NCI-H226 (cell line): ENCODE results near the gene TM4SF1.
"Not testable (repeated sequence)": the region's sequence is repeated elsewhere in the genome, so short reads cannot be mapped to it uniquely, and the experiment has no call there.

Experiments
- DNase-seq: peaks from one replicate; pipeline ENCODE4 v3.0.0-alpha.2; 2015

Gene TM4SF1

DNA sequence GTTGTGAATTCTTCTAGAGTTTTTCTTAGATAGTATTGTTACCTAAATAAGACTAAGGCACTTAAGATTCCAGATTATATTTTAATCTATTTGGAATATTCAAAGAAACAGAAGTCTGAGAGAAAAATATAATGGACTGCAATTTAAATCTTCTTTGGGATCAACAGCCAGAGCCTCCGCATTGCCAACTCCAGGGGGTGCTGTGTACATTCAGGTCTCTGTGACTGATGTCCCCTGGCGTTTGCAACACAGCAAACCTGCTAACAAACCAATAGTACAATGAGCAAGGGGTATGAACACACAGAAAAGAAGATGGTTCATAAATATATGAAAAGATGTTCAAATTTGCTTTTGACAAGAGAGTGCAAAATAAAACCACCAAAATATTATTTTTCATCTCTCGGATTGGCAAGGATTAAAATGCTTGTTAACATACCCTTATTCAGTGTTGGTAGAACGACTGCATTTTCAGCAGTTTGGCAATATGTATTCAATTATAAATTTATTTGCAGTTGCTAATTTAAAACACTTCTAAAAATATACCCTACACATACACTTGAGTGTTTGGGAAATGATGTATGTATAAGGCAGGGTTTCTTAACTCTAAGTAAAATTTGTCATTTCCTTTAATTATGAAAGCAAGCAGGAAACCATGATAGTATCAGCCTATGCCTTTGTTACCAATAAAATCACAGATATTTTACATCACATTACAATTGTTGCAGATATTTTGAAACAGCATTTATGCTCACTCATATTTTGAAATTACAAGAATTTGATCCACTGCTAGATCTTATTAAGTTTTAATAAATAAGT is 16.1 kb upstream of the TM4SF1 start:
- peak; percentile 59 for DNase-seq

DNA sequence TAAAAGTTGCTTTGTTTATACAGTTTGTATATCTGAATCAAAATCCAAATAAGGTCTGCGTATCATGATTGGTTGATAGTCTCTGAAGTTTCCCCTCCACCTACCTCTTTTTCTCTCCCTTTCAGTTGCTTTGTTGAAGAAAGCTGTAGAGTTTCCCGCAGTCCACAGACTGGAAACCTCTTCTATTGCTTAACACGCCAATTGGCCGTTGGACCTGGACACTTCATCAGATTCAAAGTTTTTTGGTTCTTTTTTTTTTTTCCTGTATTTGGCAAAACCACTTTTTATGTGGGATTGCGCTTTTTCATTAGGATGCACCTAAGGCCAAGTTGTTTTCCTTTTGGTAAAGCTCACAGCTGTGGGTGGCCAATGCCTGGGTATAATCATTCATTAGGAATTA is 14.5 kb upstream of the TM4SF1 start:
- no peak for DNase-seq

DNA sequence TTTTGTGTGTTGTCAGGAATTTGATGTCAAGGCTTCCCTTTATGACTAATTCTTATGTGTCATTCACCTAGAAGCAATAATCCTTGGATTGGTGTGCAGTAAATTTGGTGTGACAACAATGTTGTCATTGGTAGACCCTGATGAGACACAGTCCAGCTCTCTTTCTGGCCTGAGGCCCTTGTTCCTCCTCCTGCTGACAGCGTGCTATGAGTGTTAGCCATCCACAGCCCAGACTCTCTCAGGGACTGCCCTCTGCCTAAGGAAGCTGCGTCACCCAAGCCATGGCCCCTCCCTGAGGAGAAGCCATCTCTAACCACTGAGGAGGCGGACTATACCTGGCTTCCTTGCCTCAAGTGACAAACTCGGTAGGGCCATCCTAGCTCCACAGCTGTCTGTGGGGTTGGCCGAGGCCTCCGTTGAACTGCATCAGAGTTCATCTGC is 13.3 kb upstream of the TM4SF1 start:
- no peak for DNase-seq

DNA sequence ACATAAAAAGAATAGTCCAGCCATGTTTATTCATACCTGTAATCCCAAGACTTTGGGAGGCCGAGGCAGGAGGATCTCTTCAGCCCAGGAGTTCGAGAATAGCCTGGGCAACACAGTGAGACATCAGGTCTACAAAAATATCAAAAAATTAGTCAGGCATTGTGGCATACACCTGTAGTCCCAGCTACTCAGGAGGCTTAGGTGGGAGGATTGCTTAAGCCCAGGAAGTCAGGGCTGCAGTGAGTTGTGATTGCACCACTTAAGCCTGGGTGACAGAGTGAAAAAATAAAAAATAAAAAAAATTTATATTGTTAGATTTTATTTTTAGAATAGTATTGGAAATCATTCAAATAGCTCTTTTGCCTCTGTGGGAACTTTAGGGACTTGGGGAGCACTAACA is 12.8 kb upstream of the TM4SF1 start:
- DNase-seq, result no peak

DNA sequence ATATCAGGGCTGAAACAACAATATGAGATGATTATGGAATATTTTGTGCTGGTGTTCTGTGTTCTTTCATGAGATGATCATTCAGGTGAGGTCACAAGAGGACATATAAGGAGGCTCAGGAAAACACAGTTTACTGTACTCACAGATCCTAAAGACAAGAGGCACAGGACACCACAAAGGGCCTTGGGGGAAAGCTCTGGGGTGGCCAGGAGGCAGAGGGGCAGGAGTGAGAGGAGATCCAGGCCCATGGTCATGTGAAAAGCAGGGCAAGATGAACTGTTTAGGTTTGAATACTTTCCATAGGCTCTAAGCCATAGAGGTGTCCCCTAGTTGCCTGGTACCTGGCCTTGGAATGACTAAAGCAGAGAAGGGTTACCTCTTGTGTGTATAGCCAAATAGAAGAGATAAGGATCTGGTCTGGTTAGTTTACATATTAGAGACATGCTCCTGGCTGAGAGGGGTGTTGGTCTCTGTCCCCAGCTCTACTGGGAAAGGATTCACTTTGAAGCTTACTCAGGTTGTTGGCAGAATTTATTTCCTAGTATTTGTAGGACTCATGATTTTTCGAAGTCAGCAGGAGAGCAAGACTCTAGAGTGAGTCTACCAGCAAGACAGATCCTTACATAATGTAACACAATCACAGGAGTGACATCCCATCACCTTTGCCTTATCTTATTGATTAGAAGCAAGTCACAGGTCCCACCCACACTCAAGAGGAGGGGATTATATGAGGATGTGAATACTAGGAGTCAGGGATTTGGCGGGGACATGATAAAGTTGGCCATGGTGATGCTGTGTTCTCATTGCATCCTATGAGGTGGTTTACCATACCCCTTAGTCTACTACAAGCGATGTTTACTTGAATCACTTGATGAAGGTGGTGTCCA is 11.3 kb upstream of the TM4SF1 start:
- peak; percentile 4 for DNase-seq

DNA sequence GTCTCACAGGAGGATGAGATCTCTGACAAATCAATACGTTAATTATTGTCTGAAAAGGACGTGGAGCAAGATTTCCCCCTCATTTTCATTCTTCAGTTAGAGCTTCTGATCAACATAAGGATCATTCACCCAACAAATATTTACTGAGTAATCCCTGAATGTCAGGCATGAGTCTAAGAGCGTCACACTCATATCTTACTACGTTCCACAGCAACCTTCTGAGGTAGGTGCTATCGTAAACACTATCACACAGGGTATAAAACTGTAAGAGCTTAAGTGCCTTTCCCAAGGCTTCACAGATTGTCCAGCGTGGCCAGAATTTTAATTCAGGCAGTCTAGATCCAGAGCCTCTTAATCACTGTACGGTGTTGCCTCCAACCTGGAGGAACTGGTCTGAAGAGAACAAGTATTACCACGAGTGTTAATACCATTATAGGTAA is 10.6 kb upstream of the TM4SF1 start:
- DNase-seq, result peak; percentile 83

DNA sequence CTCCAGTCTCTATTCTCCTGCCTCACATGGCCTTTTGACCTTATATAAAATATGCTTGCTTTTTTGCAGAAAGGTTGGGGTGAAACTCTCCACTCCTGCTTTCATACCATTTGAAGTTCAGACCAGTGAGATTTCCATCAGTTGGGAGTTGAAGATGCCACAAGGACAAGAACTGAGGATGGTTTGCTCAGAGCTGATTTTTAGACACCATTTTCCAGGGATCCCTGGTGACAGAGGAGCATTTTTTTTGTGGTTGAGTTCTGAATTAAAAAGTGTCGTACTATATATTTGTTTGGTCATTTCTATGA is 8.8 kb upstream of the TM4SF1 start:
- no peak for DNase-seq

DNA sequence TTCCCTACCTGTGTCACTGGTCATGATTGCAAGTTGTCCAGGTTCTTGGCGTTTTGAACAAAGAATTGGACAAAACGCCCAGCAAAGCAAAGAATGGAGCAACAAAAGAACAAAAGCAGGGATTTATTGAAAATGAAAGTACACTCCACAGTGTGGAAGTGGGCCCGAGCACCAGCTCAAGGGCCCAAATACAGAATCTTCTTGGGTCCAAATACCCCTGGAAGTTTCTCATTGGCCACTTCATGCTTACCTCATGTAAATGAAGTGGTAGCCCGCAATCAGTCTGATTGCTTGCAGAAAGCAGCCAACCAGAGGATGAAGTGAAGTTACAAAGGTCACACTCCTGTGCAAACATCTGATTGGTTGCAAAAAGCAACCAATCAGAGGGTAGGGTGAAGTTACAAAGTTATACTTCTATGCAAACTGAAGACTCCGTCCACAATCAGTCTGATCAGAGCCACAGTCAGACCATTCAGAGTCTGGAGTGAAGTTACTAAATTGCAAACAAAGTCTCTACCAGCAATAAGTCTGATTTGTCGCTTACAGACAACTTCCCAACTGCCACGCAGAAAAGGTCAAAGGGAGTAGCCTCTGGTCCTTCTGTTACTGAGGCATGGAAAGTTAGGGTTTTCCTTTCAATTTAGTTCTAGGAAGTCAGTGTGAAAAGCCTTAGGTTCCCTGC is 8.3 kb upstream of the TM4SF1 start:
- DNase-seq, result no peak

DNA sequence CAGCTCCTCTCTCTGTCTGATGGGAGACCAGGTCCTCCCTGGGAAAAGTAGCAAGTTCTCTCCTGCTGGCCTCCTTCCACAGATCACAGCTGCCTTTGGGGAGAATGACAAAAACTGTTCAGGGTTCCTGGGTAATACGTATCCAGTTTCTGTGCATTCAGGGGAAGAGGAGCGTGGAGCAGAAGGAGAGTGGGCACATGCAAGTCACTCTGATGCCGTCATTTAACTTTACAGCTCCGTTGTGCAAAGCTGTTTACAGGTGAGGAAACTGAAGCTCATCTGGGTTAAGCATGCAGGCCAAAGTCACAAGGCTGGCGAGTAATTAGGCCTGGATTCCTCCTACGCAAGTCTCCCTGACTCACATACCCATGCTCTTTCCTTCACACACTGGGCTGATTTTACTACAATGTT is 7.5 kb upstream of the TM4SF1 start:
- DNase-seq, result peak; percentile 48

DNA sequence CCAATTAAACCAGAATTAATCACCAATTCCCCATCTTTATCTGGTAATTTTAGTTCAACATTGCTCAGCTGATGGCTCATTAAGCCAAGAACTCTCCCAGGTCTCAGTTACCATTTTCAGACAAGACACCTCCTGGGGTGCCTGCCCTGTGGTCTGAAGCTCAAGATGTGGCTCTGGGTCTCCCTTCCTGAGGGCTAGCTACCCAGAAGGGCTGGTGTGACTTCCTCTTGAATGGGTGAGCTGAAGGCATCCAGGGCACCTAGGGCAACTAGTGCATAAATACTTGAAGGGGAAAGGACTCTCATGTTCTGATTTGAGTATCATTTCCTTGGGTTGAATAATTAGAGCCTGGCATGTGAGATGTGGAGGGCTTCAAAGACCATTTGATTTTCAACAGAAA is 6.7 kb upstream of the TM4SF1 start:
- DNase-seq, result no peak

DNA sequence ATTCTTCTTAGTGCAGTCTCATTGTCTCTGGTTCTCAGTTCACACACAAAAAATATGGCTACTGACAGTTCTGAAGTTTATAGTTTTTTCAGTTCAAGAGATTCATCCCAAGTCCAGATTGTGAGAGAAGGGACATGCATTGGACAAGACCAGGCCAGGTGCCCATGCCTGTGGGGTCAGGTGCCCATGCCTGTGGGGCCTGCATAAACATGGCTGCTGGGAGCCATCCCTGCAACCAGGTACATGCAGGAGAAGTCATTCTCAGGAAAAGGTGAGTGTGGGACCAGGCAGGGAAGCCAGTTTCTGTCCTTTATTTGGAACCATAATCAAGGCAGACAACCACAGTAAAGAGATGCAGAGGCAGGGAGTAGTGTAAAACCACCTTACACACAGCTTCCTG is 6.3 kb upstream of the TM4SF1 start:
- DNase-seq, result no peak

DNA sequence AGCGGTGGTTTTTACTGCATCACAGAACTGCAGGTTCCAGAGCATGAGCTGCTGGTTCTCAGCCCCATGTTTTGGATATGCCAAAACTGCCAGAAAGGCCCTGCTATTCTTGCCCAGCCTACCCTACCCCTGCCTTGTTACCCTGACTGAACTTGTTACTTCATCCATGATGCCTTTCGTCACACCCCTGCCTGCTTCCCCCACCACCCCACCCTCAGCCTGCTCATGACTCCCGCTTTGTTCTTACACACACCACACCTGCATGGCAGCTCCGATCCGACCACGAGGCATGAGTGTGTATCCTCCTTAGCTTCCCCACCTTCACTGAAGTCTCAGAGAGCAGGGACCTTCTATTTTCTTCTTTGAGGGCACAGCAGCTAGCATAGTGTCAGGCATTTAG is 5.1 kb upstream of the TM4SF1 start:
- DNase-seq, result no peak

DNA sequence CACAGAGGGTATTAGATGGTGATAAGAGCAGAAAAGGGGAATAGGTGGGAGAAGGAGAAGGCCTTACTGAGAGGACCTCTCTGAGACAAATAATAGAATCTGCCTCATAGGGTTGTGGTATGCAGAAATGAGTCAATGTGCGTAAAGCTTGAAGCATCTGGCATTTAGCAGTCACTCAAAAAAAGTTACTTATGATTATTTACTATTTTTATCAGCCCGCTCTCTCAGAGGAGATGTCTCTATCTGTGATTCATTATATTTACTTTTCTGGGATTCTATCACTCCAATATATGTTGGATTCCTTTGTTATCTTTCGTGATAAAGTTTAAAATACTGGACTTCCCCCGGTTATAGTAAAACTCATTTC is 4.6 kb upstream of the TM4SF1 start:
- peak; percentile 97 for DNase-seq

DNA sequence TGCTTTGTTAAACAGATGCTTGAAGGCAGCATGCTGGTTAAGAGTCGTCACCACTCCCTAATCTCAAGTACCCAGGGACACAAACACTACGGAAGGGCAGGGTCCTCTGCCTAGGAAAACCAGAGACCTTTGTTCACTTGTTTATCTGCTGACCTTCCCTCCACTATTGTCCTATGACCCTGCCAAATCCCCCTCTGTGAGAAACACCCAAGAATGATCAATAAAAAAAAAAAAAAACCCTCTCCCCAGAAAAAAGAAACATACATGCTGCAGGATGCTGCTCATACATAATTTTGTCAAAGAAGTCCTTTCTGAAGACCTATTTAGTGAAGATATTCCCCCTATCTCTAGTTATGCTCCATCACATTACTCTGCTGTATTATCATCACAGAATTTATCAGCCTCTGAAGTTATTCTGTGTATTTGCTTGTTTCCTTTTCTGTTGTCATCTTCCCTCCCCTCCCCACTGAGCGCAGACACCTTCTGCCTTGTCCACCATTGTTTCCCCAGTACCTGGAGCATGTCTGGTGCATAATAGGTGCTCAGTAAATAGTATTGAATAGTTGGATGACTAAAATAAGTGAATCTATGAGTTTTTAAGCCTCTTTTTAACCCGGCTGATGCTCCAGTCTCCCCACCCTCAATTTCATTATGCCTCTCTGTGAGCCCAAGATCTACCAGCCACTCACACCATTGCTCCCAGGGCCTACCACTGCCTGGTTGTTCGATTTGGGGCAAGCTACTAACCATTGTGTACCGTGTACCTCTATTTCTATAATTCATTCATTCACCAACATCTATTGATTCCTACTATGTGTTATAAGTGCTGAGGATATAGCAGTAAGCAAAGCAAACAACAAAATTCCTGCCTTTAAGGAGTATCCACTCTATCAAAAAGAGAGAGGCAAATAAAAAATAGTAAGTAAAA is 4.0 kb upstream of the TM4SF1 start:
- no peak for DNase-seq

DNA sequence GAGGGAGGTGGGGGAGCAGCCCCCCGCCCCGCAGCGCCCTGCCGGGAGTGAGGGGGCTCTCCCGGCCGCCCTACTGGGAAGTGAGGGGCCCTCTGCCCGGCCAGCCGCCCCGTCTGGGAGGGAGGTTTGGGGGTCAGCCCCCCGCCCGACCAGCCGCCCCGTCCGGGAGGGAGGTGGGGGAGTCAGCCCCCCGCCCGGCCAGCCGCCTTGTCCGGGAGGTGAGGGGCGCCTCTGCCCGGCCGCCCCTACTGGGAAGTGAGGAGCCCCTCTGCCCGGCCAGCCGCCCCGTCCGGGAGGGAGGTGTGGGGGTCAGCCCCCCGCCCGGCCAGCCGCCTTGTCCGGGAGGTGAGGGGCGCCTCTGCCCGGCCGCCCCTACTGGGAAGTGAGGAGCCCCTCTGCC is 2.8 kb upstream of the TM4SF1 start:
- not testable (repeated sequence) for DNase-seq

DNA sequence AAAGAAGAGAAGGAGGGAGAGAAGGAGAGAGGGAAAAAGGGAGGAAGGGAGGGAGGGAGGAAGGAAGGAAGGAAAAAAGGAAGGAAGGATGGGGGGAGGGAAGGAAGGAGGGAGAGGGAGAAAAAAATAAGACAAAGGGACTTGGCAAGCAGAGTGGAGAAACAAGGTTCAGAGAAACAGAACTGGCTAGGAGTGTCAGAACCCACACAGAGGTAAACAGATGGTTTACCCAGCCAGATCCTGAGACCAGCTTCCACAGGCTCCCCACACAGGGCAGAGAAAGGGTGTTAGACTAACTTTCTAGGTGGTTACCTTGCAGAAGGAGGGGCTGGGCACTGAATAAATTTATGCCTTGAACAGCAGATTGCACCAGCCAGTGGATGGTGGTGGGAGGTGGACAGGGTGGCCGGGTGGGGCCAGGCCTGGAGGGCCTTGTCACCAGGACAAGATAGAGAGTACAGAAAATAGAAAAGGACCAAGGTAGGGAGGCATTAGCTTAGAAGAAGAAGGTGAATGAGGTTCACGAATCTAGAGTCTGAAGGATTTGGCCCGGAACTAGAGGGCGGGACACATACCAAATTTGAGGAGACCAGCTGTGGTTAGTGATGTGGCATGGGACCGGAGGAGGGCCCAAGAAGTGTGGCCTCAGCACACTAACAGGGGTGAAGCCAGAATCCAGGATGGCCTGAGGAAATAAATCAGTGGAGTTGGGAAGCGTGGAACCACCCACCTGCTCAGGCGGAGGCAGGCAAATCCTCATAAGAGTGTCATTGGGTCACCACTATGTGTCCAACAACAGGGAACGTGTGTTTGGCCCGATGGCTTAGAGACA is 1.2 kb upstream of the TM4SF1 start:
- DNase-seq, result no peak

DNA sequence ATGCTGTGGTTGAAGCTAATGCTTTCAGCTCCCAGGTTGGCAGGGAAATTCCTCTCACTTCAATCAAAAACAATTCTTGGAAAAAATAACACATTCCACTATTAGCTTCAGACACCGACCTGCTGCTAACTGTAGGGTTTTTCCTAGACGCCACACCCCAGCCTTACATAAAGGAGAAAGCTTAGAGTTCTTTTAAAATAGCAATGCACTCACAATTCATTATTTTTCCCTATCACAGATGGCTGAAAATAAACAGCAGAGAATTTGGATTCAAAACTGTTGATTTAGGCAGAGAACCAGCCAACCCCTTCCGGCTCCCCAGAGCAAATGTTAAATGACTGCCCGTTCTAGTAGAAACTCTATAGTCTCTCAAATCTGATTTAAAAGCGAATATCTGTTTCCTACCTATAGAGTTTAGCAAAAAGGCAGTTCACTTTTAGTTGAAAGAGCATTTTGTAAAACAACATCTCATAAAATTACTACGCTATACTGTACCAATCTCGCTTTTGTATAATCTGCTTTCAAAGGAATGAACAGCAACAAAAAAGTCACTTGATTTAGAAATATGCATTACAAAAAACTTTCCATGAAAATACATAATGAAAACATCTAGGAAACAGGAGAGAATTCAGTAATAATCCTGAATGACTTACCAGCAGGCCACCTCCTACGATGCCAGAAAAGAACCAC is 586 bp downstream of the TM4SF1 start:
- DNase-seq, result no peak

DNA sequence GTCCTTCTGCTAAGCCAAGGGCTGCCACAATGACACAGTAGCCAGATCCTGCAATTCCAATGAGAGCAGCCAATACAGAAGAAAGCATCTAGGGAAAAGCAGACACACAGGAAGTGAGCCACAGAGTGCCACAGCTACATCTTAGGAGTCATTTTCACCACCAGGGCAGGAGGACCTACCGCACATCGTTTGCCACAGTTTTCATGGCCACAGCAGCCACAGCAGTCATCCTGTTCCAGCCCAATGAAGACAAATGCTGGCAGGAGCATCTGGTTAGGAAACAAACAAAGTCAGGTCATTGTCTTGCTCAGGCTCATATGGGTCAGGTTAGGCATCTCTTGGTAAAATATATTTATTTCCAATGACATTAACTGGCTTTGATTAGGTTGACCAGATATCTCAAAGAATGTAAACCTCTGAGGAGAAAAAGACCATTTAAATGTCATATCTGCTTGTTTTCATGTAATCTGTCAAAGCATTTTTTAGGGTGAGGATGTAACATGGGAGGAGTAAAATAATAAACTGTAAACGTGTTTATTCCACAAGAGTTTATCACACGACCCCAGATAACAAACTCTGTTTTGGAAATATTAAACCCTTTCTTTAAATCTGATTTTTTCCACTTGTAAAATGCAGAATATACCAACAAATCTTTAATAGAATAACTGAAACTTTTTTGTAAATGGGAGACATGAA is 1.8 kb downstream of the TM4SF1 start:
- no peak for DNase-seq

DNA sequence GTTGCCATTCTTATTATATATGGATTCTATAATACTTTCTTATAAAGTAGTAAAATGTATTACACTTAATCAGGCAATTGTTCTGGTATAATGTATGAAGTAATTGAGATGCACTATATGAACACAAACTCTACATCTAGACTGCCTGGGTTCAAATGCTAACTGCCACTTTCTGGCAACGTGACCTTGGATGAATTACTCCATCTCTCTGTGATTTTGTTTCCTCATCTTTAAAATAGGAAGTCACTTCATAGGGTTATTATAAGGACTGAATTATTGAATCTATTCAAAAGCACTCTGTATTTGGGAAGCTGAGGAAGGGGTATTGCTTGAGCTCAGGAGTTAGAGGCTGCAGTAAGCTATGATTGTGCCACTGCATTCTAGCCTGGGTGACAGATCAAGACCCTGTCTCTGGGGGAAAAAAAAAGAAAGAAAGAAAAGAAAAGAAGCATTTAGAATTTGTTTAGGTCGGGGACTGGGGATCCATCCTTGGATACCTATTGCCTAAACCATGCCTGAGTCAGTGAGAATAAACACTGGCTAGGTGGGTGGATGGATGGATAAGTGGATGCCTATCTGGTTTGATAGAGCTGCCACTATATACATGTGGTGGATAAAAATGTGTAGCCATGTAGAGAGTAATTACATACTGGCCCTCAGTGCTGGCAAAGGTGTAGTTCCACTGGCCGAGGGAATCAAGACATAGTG is 2.5 kb downstream of the TM4SF1 start:
- DNase-seq, result no peak

DNA sequence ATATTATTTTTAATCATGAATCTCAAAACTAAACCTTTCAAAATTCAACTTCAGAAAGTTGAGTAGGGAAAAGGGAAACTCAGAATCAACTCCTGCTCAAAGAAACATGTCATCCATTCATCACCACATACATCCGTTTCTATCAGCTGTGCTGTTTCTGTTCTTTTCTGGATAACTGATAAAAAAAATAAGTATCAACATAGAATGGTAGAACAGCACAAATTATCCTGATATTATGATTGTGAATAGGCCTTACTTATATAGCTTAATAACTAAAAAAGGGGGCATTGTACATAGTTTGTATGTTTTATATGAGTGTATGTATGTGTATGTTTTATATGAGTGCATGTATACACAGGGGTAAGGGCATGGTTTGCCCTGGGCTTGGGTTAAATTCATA is 3.1 kb downstream of the TM4SF1 start:
- no peak for DNase-seq
